H9 (cell line): ENCODE data around the gene SLC7A9. TPM values are rescaled to one million over a fixed set of nuclear protein-coding genes. Genes with fewer than 3 reads are reported as not detected.
"Not testable (repeated sequence)": the region's sequence is repeated elsewhere in the genome, so short reads cannot be mapped to it uniquely, and the experiment has no call there.

Experiments used
- DNase-seq: peaks from one replicate; pipeline ENCODE4 v3.0.0-alpha.2; 2017
- H2AFZ ChIP-seq: one replicate; pipeline ENCODE4 v1.6.1; 2013; ENCODE audit warnings: mild to moderate bottlenecking, low read length, control low read depth, moderate library complexity
- H2AK5ac ChIP-seq: 2 replicates; pipeline ENCODE4 v1.6.1; 2013; ENCODE audit warnings: low read length, control low read depth, mixed read lengths; ENCODE audit not compliant: insufficient read length
- H2BK120ac ChIP-seq: one replicate; pipeline ENCODE4 v1.6.1; 2013; ENCODE audit warnings: low read depth, mild to moderate bottlenecking, low read length, control low read depth, inconsistent platforms; ENCODE audit not compliant: poor library complexity, severe bottlenecking
- H2BK12ac ChIP-seq: 2 replicates; pipeline ENCODE4 v1.6.1; 2013; ENCODE audit warnings: low read length, control low read depth, mixed read lengths, low read depth; ENCODE audit not compliant: insufficient read length
- H2BK15ac ChIP-seq: 2 replicates; pipeline ENCODE4 v1.6.1; 2013; ENCODE audit warnings: low read depth, low read length, control low read depth
- H2BK20ac ChIP-seq: one replicate; pipeline ENCODE4 v1.6.1; 2013; ENCODE audit warnings: low read depth, mild to moderate bottlenecking, low read length, control low read depth, inconsistent platforms; ENCODE audit not compliant: poor library complexity, severe bottlenecking
- H2BK5ac ChIP-seq: 2 replicates; pipeline ENCODE4 v1.6.1; 2013; ENCODE audit warnings: low read length, control low read depth, mixed read lengths; ENCODE audit not compliant: insufficient read length
- H3K14ac ChIP-seq: 2 replicates; pipeline ENCODE4 v1.6.1; 2013; ENCODE audit warnings: low read length, control low read depth; ENCODE audit not compliant: insufficient read depth
- H3K18ac ChIP-seq: 2 replicates; pipeline ENCODE4 v1.6.1; 2013; ENCODE audit warnings: low read depth, mild to moderate bottlenecking, mixed read lengths, low read length, control low read depth; ENCODE audit not compliant: insufficient read length
- H3K23ac ChIP-seq: 2 replicates; pipeline ENCODE4 v1.6.1; 2013; ENCODE audit warnings: low read length, control low read depth, mixed read lengths, low read depth; ENCODE audit not compliant: insufficient read length
- H3K23me2 ChIP-seq: 2 replicates; pipeline ENCODE4 v1.6.1; 2013; ENCODE audit warnings: low read depth, mild to moderate bottlenecking, mixed read lengths, low read length, control low read depth; ENCODE audit not compliant: insufficient read length, poor library complexity, severe bottlenecking
- H3K27ac ChIP-seq: 2 replicates; pipeline ENCODE4 v1.5.1; 2013; ENCODE audit warnings: low read length, control low read depth, mixed read lengths, low read depth; ENCODE audit not compliant: insufficient read length
- H3K27me3 ChIP-seq: 2 replicates; pipeline ENCODE4 v1.6.1; 2013; ENCODE audit warnings: low read length, control low read depth, inconsistent platforms; ENCODE audit not compliant: insufficient read depth
- H3K4ac ChIP-seq: 2 replicates; pipeline ENCODE4 v1.6.1; 2013; ENCODE audit warnings: low read depth, mild to moderate bottlenecking, control low read depth, inconsistent platforms, low read length, moderate library complexity
- H3K4me1 ChIP-seq: 2 replicates; pipeline ENCODE4 v1.6.1; 2013; ENCODE audit warnings: low read length, control low read depth, inconsistent platforms; ENCODE audit not compliant: insufficient read depth
- H3K4me2 ChIP-seq: 2 replicates; pipeline ENCODE4 v1.6.1; 2013; ENCODE audit warnings: low read length, control low read depth, mixed read lengths; ENCODE audit not compliant: insufficient read length, insufficient read depth
- H3K56ac ChIP-seq: 2 replicates; pipeline ENCODE4 v1.6.1; 2013; ENCODE audit warnings: low read depth, mild to moderate bottlenecking, mixed read lengths, low read length, control low read depth; ENCODE audit not compliant: insufficient read length
- H3K79me1 ChIP-seq: 2 replicates; pipeline ENCODE4 v1.6.1; 2013; ENCODE audit warnings: low read depth, mild to moderate bottlenecking, moderate library complexity, low read length, control low read depth, inconsistent platforms; ENCODE audit not compliant: insufficient read depth, poor library complexity, severe bottlenecking
- H3K79me2 ChIP-seq: 2 replicates; pipeline ENCODE4 v1.6.1; 2013; ENCODE audit warnings: low read length, control low read depth, inconsistent platforms; ENCODE audit not compliant: insufficient read depth
- H3K9ac ChIP-seq: 2 replicates; pipeline ENCODE4 v1.6.1; 2013; ENCODE audit warnings: low read length, control low read depth, mixed read lengths; ENCODE audit not compliant: insufficient read length; ENCODE audit errors: extremely low read depth
- H3K9me3 ChIP-seq: one replicate; pipeline ENCODE4 v1.6.1; 2013; ENCODE audit warnings: low read depth, low read length, inconsistent platforms; ENCODE audit not compliant: control insufficient read depth
- H3T11ph ChIP-seq: one replicate; pipeline ENCODE4 v1.6.1; 2013; ENCODE audit warnings: mild to moderate bottlenecking, low read length, control low read depth, inconsistent platforms
- H4K20me1 ChIP-seq: one replicate; pipeline ENCODE4 v1.6.1; 2013; ENCODE audit not compliant: control insufficient read depth, insufficient read length, insufficient read depth
- H4K5ac ChIP-seq: 2 replicates; pipeline ENCODE4 v1.6.1; 2013; ENCODE audit warnings: low read depth, mild to moderate bottlenecking, mixed read lengths, low read length, control low read depth; ENCODE audit not compliant: insufficient read length
- H4K8ac ChIP-seq: replicated peaks from 2 replicates; pipeline ENCODE4 v1.6.1; 2013; ENCODE audit warnings: low read length, control low read depth, mixed read lengths, low read depth; ENCODE audit not compliant: insufficient read length
- H4K91ac ChIP-seq: 2 replicates; pipeline ENCODE4 v1.6.1; 2013; ENCODE audit warnings: low read depth, mild to moderate bottlenecking, moderate library complexity, mixed read lengths, low read length, control low read depth; ENCODE audit not compliant: insufficient read length
- H3K27ac Mint-ChIP-seq, 3 experiments: 2 replicates in 2 of 3; 3 replicates in 1 of 3; pipeline ENCODE4 v1.8.0; 2020 to 2021; ENCODE audit warnings: mixed read lengths in 3 of 3, mild to moderate bottlenecking in 1 of 3, moderate library complexity in 1 of 3
- H3K27me3 Mint-ChIP-seq: 2 replicates; pipeline ENCODE4 v1.8.0; 2021; ENCODE audit warnings: low read depth, mild to moderate bottlenecking, moderate library complexity, mixed read lengths
- H3K36me3 Mint-ChIP-seq, 3 experiments: 2 replicates in 2 of 3; 3 replicates in 1 of 3; pipeline ENCODE4 v1.8.0; 2020 to 2021; ENCODE audit warnings: low read depth in 3 of 3, mixed read lengths in 3 of 3; ENCODE audit not compliant: insufficient read depth in 1 of 3
- H3K4me1 Mint-ChIP-seq, 2 experiments: 2 replicates each; pipeline ENCODE4 v1.8.0; 2020; ENCODE audit warnings: mixed read lengths in 2 of 2
- H3K4me3 Mint-ChIP-seq, 2 experiments: 2 replicates in 1 of 2; 3 replicates in 1 of 2; pipeline ENCODE4 v1.8.0; 2020 to 2021; ENCODE audit warnings: mild to moderate bottlenecking in 2 of 2, mixed read lengths in 2 of 2, moderate library complexity in 1 of 2
- H3K9me3 Mint-ChIP-seq, 2 experiments: 2 replicates in 1 of 2; 3 replicates in 1 of 2; pipeline ENCODE4 v1.8.0; 2020; ENCODE audit warnings: mild to moderate bottlenecking in 2 of 2, mixed read lengths in 2 of 2, moderate library complexity in 1 of 2
- WGBS: extraction: QIAGEN DNeasy Blood & Tissue Kit; methylation state at CpG from one replicate; pipeline ENCODE4 v1.1.7; 2013; ENCODE audit warnings: missing lambda C conversion rate, low lambda C conversion rate, mixed read lengths; ENCODE audit not compliant: insufficient read length; ENCODE audit errors: extremely low coverage; 5-methylcytosine and 5-hydroxymethylcytosine counted together
- total RNA-seq: library from RNA; stranded (reverse); gene quantifications from 2 replicates; pipeline ENCODE4 v1.2.1, GENCODE V29; 2021
- TF ChIP-seq, protein P1 (sequence below): fragments of 200-600 bp; sonication (generic); conservative IDR thresholded peaks from 3 replicates; pipeline ENCODE4 v1.8.0; 2021; ENCODE audit warnings: antibody characterized with exemption, mild to moderate bottlenecking

The SLC7A9 gene
- total RNA-seq, 1 experiment from 2014 or later, result not detected

DNA sequence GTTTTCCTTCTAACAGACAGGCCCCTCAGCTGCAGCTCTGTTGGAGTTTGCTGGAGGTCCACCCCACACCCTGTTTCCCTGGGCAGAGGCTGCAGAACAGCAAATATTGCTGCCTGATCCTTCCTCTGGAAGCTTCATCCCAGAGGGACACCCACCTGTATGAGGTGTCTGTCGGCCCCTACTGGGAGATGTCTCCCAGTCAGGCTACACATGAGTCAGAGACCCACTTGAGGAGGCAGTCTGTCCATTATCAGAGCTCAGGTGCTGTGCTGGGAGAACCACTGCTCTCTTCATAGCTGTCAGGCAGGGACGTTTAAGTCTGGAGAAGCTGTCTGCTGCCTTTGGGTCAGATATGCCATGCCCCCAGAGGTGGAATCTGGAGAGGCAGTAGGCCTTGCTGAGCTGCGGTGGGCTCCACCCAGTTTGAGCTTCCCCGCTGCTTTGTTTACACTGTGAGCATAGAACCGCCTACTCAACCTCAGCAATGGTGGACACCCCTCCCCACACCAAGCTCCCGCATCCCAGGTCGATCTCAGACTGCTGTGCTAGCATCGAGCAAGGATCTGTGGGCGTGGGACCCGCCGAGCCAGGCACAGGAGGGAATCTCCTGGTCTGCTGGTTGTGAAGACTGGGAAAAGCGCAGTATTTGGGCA is 82.3 kb downstream of the SLC7A9 start:
- not testable (repeated sequence) for H2BK120ac ChIP-seq, H3K79me2 ChIP-seq, H3K27me3 ChIP-seq, H3K4me3 Mint-ChIP-seq, H3K9ac ChIP-seq, H3K56ac ChIP-seq, H2BK20ac ChIP-seq, H4K91ac ChIP-seq, H3K36me3 Mint-ChIP-seq, H2BK5ac ChIP-seq, H2BK12ac ChIP-seq, H3K27ac ChIP-seq, H4K8ac ChIP-seq, H3K27me3 Mint-ChIP-seq, H3K9me3 Mint-ChIP-seq, H3K27ac Mint-ChIP-seq, H2AFZ ChIP-seq, H3K4me2 ChIP-seq, H2BK15ac ChIP-seq, H3K23ac ChIP-seq, H3K79me1 ChIP-seq, H3K4me1 ChIP-seq, H4K5ac ChIP-seq, H3K4ac ChIP-seq, H4K20me1 ChIP-seq, H2AK5ac ChIP-seq, H3K23me2 ChIP-seq, H3K9me3 ChIP-seq, H3K14ac ChIP-seq, H3T11ph ChIP-seq
- peak; percentile 82 for DNase-seq
- no CpG with 5 or more reads among the region's 12 CpGs for WGBS
- TF ChIP-seq, protein P1, sequence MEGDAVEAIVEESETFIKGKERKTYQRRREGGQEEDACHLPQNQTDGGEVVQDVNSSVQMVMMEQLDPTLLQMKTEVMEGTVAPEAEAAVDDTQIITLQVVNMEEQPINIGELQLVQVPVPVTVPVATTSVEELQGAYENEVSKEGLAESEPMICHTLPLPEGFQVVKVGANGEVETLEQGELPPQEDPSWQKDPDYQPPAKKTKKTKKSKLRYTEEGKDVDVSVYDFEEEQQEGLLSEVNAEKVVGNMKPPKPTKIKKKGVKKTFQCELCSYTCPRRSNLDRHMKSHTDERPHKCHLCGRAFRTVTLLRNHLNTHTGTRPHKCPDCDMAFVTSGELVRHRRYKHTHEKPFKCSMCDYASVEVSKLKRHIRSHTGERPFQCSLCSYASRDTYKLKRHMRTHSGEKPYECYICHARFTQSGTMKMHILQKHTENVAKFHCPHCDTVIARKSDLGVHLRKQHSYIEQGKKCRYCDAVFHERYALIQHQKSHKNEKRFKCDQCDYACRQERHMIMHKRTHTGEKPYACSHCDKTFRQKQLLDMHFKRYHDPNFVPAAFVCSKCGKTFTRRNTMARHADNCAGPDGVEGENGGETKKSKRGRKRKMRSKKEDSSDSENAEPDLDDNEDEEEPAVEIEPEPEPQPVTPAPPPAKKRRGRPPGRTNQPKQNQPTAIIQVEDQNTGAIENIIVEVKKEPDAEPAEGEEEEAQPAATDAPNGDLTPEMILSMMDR, result peak; percentile 51; the same call in 2 of the 3 replicates
- H3K4me1 Mint-ChIP-seq, result peaks cover 9 to 17% of the 10 kb centered on the region in 2 experiments
- peak overlapping the region; percentile 56 for H3K18ac ChIP-seq

DNA sequence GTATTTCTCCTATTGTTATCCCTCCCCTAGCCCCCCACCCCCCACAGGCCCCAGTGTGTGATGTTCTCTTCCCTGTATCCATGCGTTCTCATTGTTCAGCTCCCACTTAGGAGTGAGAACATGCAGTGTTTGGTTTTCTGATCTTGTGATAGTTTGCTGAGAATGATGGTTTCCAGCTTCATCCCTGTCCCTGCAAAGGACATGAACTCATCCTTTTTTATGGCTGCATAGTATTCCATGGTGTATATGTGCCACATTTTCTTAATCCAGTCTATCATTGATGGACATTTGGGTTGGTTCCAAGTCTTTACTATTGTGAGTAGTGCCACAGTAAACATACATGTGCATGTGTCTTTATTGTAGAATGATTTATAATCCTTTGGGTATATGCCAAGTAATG is 87.5 kb downstream of the SLC7A9 start:
- not testable (repeated sequence) for H4K20me1 ChIP-seq, H2BK120ac ChIP-seq, H3K23me2 ChIP-seq, H3K79me1 ChIP-seq, H3K4me1 ChIP-seq, H4K8ac ChIP-seq, H3K23ac ChIP-seq, H3K14ac ChIP-seq, H2AK5ac ChIP-seq, H2BK5ac ChIP-seq, H3K27ac ChIP-seq, H3K4me2 ChIP-seq, H3K27ac Mint-ChIP-seq, H4K91ac ChIP-seq, H3K27me3 ChIP-seq, DNase-seq, H2BK20ac ChIP-seq, H3K9ac ChIP-seq, H2AFZ ChIP-seq, H4K5ac ChIP-seq, H3K9me3 ChIP-seq, H3T11ph ChIP-seq, H2BK15ac ChIP-seq, H2BK12ac ChIP-seq, H3K36me3 Mint-ChIP-seq, H3K4ac ChIP-seq, H3K27me3 Mint-ChIP-seq, H3K56ac ChIP-seq, H3K79me2 ChIP-seq, H3K4me3 Mint-ChIP-seq, H3K18ac ChIP-seq
- H3K9me3 Mint-ChIP-seq, result peaks cover 13 to 15% of the 10 kb centered on the region in 2 experiments
- H3K4me1 Mint-ChIP-seq, result peaks cover 12 to 14% of the 10 kb centered on the region in 2 experiments
- no CpG with 5 or more reads among the region's 1 CpG for WGBS
